Activated CD4-positive, CD25-positive, alpha-beta regulatory T cell treated with anti-CD3 and anti-CD28 coated beads, Interleukin-2, amount 50 U/mL, for 16 hours (primary cell): Measurements from ENCODE around the gene GPR61.

Experiments
- DNase-seq: peaks from one replicate; pipeline ENCODE4 v3.0.0-alpha.2; 2020; ENCODE audit warnings: low read depth, low spot score

The GPR61 gene

DNA sequence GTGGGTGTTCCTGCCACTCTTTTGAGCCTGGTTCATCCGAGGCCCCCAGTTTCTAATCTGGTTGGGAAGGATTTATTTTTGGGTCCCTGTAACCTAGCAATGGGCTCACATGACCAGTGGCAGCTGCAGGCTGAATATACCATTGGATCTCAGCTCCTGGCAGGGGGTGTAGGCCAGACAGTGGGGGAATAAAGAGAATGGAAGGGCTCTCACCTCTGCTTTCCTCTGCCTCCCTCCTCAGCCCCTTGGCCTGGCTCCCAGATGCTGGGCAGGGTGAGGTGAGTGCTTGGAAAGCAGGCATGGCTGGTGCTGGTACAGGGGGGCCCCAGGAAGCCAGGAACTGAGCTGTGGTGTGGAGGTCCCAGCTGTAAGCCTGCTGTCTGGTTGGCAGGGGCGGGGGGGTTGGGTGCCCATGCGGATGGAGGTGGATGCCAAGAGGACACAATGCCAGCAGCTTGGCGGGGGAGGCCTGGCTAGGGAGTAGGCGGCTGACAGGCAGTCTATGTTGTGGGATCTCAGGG is 3.6 kb upstream of the GPR61 start:
- no peak for DNase-seq

DNA sequence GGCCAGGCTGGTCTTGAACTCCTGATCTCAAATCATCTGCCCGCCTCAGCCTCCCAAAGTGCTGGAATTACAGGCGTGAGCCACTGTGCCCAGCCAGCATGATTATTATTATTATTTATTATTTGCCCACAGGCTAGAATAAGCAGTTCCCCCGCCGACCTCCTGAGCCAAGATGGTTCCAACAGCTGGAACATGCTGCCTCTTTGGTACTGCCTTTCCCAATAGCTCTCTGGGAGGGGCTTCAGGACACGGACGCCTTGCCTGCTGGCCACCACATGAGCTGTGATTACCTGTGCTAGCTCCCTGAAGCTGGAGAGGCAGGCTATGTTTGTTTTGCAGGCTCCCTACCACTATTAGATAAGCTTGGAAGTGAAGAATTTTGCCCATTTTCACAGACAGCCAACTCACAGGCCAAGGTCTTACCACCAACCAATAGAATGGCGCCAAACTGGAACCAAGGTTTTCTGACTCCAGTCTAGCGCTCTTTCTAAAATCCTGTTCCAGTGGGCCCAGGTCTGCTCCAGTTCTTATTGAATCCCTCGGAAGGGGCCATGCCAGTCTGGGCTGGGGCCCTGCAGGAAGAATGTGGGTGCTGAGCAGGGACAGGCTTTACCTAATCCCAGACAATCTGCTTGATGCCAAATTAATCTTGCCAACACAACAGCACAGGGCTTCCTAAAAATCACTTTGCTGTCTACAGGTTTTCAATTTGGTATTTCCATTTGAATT is 2.1 kb upstream of the GPR61 start:
- DNase-seq, result no peak

DNA sequence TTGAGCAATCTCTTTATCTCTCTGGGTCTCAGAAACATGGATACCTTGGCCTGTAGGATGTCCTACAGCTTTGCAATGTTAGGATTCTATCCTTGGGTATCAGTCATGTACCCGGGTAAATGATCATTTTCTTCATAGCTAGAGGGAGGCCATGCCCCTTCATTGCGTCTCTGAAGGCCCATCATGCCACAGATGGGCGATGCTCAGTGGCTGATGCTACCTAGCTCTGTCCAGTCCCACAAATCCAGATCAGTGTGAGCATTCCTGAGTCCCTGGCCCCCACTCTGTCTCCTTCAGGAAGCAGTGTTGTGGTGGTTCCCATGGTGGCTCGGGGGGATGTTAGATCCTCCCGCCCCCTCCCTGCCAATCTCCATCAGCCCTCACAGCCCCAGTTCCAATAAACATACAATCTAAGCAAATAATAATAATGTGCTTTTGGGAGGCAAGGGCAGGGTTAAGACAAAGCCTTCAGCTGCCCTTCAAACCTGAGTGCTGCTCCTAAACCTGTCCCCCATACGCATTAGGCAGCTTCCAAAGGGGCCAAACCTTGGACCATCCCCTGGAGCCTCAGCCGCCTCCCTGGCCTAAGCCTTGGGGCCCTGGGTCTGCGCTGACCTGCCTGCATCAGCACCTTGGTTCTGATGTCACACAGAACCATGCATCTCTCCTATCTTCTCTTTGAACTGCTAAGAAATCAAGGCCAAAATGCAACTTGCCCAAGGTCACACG is 681 bp upstream of the GPR61 start:
- DNase-seq, result no peak

GRCh38 chr1:109541102-109541501 is 1.4 kb downstream of the GPR61 start:
- no peak for DNase-seq

GRCh38 chr1:109542657-109543056 is 3.0 kb downstream of the GPR61 start:
- DNase-seq, result no peak

DNA sequence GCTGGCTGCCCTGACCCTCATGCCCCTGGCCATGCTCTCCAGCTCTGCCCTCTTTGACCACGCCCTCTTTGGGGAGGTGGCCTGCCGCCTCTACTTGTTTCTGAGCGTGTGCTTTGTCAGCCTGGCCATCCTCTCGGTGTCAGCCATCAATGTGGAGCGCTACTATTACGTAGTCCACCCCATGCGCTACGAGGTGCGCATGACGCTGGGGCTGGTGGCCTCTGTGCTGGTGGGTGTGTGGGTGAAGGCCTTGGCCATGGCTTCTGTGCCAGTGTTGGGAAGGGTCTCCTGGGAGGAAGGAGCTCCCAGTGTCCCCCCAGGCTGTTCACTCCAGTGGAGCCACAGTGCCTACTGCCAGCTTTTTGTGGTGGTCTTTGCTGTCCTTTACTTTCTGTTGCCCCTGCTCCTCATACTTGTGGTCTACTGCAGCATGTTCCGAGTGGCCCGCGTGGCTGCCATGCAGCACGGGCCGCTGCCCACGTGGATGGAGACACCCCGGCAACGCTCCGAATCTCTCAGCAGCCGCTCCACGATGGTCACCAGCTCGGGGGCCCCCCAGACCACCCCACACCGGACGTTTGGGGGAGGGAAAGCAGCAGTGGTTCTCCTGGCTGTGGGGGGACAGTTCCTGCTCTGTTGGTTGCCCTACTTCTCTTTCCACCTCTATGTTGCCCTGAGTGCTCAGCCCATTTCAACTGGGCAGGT is 3.8 kb downstream of the GPR61 start:
- no peak for DNase-seq

- no peak for DNase-seq
These were observed 4.5 kb downstream of the GPR61 start for GRCh38 chr1:109543988-109544735.

GRCh38 chr1:109546311-109547109 is 6.8 kb downstream of the GPR61 start:
- peak; percentile 89 for DNase-seq

GRCh38 chr1:109547463-109548320 is 8.0 kb downstream of the GPR61 start:
- no peak for DNase-seq

GRCh38 chr1:109548321-109549267 is 8.9 kb downstream of the GPR61 start, which contains the start of gene GNAI3:
GNAI3 (plus strand) TSS chr1:109548615; CDS start chr1:109548721, 106 bp downstream.
- DNase-seq, result peak; percentile 95

DNA sequence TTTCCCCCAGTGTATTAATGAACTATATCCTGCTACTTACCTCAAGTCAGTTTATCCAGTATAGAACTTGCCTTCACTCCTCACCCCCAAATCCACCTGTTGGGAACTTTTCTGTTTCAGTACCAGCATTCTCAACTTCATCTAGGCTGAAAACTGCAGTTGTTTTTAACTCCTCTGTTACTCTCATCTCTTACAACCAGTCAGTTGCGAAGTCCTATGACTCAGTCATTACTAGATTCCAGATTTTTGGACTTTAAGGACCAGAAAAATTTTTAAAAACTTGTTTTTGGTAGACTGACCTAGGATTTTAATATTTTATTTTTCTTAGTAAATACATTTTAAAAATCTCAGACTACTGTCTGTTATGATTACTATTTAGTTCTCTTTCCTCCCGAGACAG is 16.9 kb downstream of the GPR61 start:
- no peak for DNase-seq

DNA sequence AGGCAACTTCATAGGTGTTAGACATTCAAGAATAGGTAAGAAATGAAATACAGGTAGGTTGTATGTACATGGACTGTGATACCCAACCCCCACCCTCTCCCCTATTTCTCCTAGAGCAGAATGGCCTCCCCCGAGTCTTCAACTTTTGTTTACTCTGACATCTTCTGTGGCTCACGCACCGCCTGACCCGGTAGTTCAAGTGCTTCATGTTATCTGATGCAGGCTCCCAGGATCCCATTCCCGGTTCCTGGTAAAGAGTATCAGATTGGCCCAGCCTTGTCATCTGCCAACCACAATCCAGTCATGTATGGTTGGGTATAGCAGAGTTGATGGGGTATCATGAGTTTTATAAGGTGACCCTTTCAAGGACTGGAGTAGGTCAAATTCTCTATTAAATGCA is 17.8 kb downstream of the GPR61 start:
- DNase-seq, result no peak

GRCh38 chr1:109559995-109560394 is 20.3 kb downstream of the GPR61 start:
- no peak for DNase-seq

GRCh38 chr1:109564194-109564878 is 24.7 kb downstream of the GPR61 start:
- DNase-seq, result no peak

DNA sequence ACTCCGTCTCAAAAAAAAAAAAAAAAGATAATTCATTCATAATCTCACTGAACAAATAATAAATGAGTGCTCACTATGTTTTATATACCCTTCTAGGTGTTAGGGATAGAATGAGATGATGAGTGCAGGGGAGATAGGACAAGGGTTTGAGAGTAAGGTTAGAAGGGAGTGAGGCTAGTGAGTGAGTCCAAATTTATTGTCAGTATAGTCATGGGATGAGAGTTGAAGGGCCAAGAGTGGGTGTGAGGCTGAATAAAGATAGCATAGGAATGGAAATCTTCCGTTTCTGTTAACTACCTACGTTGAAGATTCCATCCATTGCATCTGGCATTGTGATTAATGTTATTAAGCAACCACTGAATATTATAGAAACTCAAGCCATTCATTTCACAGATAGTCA is 25.6 kb downstream of the GPR61 start:
- DNase-seq, result no peak

- DNase-seq, result no peak
These were observed 27.3 kb downstream of the GPR61 start for GRCh38 chr1:109566982-109567381.

DNA sequence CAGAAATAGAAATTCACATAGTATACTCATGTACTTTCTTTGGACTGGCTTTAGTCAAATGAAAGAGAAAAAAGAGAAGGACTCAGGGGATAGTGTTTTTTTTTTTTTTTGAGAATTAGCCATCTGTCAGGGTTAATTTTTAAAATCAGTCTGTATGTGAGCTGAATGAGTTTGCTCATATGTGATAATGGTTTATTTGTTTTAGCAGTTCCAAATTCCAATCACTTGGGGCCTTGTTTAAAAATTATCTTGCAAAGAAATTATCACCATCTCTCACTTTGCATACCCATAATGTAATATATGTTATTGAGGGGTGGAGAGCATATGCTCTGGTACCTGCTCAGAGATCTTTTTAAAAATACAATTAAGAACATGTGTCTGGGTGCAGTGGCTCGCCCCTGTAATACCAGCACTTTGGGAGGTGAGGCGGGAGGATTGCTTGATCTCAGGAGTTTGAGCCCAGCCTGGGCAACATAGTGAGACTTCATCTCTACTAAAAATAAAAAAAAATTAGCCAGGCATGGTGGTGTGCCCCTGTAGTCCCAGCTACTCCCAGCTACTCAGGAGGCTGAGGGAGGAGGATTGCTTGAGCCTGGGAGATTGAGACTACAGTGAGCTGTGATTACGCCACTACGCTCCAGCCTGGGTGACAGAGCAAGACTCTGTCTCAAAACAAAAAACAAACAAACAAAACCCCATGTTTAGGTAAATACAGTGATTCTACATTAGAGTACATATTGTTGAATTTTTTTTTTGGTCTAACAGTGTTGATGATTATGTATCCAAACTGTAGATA is 28.4 kb downstream of the GPR61 start:
- DNase-seq, result no peak
